K562 treated with DMSO at 1 percent for 4 hours (cell line): Measurements from ENCODE around the gene SPATA2. TPM values are rescaled to one million over a fixed set of nuclear protein-coding genes. Genes with fewer than 3 reads are reported as not detected.

Experiments
- total RNA-seq: library from RNA; unstranded; fragments of 300-600 nt; gene quantifications from 2 replicates; pipeline ENCODE4 v1.2.3, GENCODE V29; 2022; ENCODE audit not compliant: insufficient read depth

Gene SPATA2
- total RNA-seq: 7.9 and 11.3 TPM in 2 replicates

GRCh38 chr20:49915380-49916145 is at the start of gene SPATA2:
TSS of gene SPATA2 (minus strand) at chr20:49915529. CDS start at chr20:49908490, 7,039 bp downstream.

GRCh38 chr20:49936153-49937026 is 21.1 kb upstream of the SPATA2 start, which contains the start of gene RNF114:
TSS of gene RNF114 (plus strand) at chr20:49936397. CDS start at chr20:49936413, 16 bp downstream.

Other genes starting within 250 kb of the SPATA2 start
- 10.7 and 13.2 TPM in 2 replicates for gene B4GALT5, start 201.7 kb downstream of the SPATA2 start, total RNA-seq
- gene SLC9A8, start 102.7 kb downstream of the SPATA2 start, total RNA-seq: 5.9 and 6.5 TPM in 2 replicates
- gene RNF114, start 20.9 kb upstream of the SPATA2 start, total RNA-seq: 102 and 109 TPM in 2 replicates
- 14.4 and 15.7 TPM in 2 replicates for gene SNAI1, start 67.5 kb upstream of the SPATA2 start, total RNA-seq
- 123 and 145 TPM in 2 replicates for gene UBE2V1, start 197.6 kb upstream of the SPATA2 start, total RNA-seq
- gene PEDS1, start 238.2 kb upstream of the SPATA2 start, total RNA-seq: 32.3 and 36.8 TPM in 2 replicates